HG02840 (cell line): ENCODE data around the gene KCNC1.

ENCODE experiments used
- ATAC-seq: cut with Tn5 transposase; IDR thresholded peaks from one replicate; pipeline ENCODE4 v1.9.1; 2021; ENCODE audit warnings: mild to moderate bottlenecking, moderate library complexity, moderate number of reproducible peaks; ENCODE audit not compliant: unreplicated experiment, low FRiP score

The KCNC1 gene

GRCh38 chr11:17783878-17784277, 49.3 kb downstream of the KCNC1 start:
- no peak for ATAC-seq

GRCh38 chr11:17786824-17787525, 52.4 kb downstream of the KCNC1 start:
- ATAC-seq = no peak

- ATAC-seq = no peak
These were observed 53.5 kb downstream of the KCNC1 start for GRCh38 chr11:17788084-17788483.

- no peak for ATAC-seq
These were observed 55.9 kb downstream of the KCNC1 start for GRCh38 chr11:17790453-17790852.

- ATAC-seq = no peak
These were observed 56.6 kb downstream of the KCNC1 start for GRCh38 chr11:17791144-17791543.

GRCh38 chr11:17792161-17792560, 57.6 kb downstream of the KCNC1 start:
- ATAC-seq = no peak

GRCh38 chr11:17793642-17794170, 59.1 kb downstream of the KCNC1 start:
- ATAC-seq = no peak

- no peak for ATAC-seq
These were observed 60.4 kb downstream of the KCNC1 start for GRCh38 chr11:17794981-17795380.

- ATAC-seq = no peak
These were observed 61.6 kb downstream of the KCNC1 start for GRCh38 chr11:17796154-17796553.

- ATAC-seq = no peak
These were observed 63.7 kb downstream of the KCNC1 start for GRCh38 chr11:17798253-17798652.

GRCh38 chr11:17798716-17799115, 64.1 kb downstream of the KCNC1 start:
- no peak for ATAC-seq

GRCh38 chr11:17799147-17799546, 64.6 kb downstream of the KCNC1 start:
- no peak for ATAC-seq

- no peak for ATAC-seq
These were observed 66.6 kb downstream of the KCNC1 start for GRCh38 chr11:17801166-17801565.

GRCh38 chr11:17802491-17802890, 67.9 kb downstream of the KCNC1 start:
- ATAC-seq = no peak

- no peak for ATAC-seq
These were observed 69.3 kb downstream of the KCNC1 start for GRCh38 chr11:17803754-17804334.

GRCh38 chr11:17805043-17805442, 70.5 kb downstream of the KCNC1 start:
- no peak for ATAC-seq

- no peak for ATAC-seq
These were observed 71.3 kb downstream of the KCNC1 start for GRCh38 chr11:17805873-17806272.

- no peak for ATAC-seq
These were observed 72.5 kb downstream of the KCNC1 start for GRCh38 chr11:17807034-17807433.

- ATAC-seq = no peak
These were observed 75.5 kb downstream of the KCNC1 start for GRCh38 chr11:17810041-17810440.

- no peak for ATAC-seq
These were observed 76.2 kb downstream of the KCNC1 start for GRCh38 chr11:17810746-17811145.

GRCh38 chr11:17811352-17811751, 76.8 kb downstream of the KCNC1 start:
- ATAC-seq = no peak
